Activated B cell treated with CpG ODN at 0.5 μM for 24 hours (primary cell): ENCODE measurements around the gene PNPLA5. TPM values are rescaled to one million over a fixed set of nuclear protein-coding genes. Genes with fewer than 3 reads are reported as not detected.

ENCODE experiments used
- ATAC-seq: fragments of 200-7000 bp; cut with Tn5 transposase; one replicate; pipeline ENCODE4 v1.10.0; 2021; ENCODE audit warnings: low read depth, mild to moderate bottlenecking, moderate library complexity
- CTCF ChIA-PET: fragments of 350-600 bp; sonication (Branson Sonifier 250); formaldehyde crosslinking; loops from one replicate; lab custom pipeline; 2021; ENCODE audit warnings: antibody characterized with exemption; lab: Charles Lee
- POLR2A ChIA-PET: fragments of 350-600 bp; sonication (Branson Sonifier 250); formaldehyde crosslinking; loops from one replicate; lab custom pipeline; 2021; ENCODE audit warnings: antibody characterized with exemption; lab: Charles Lee
- DNase-seq: peaks from one replicate; pipeline ENCODE4 v3.0.0; 2022
- H3K27ac Mint-ChIP-seq: one replicate; pipeline ENCODE4 v1.8.0; 2020; ENCODE audit warnings: mixed read lengths
- H3K27me3 Mint-ChIP-seq: one replicate; pipeline ENCODE4 v1.8.0; 2021; ENCODE audit warnings: mixed read lengths
- H3K36me3 Mint-ChIP-seq: one replicate; pipeline ENCODE4 v1.8.0; 2021; ENCODE audit warnings: low read depth, mixed read lengths
- H3K4me1 Mint-ChIP-seq: one replicate; pipeline ENCODE4 v1.8.0; 2021; ENCODE audit warnings: mixed read lengths
- H3K4me3 Mint-ChIP-seq: one replicate; pipeline ENCODE4 v1.8.0; 2020; ENCODE audit warnings: mild to moderate bottlenecking, mixed read lengths
- H3K9me3 Mint-ChIP-seq: one replicate; pipeline ENCODE4 v1.8.0; 2020; ENCODE audit warnings: mixed read lengths
- intact Hi-C: fragments of 100-400 bp; cut with micrococcal nuclease; formaldehyde crosslinking; loops from one replicate; pipeline ENCODE4 v1.15.1; 2024
- total RNA-seq: library from RNA; stranded (reverse); gene quantifications from 2 replicates; pipeline ENCODE4 v1.2.3, GENCODE V29; 2022
- TF ChIP-seq, protein P1 (sequence below): fragments of 200-600 bp; IDR thresholded peaks from one replicate; pipeline ENCODE4 v1.8.0; 2022; ENCODE audit warnings: antibody characterized with exemption, mild to moderate bottlenecking

PNPLA5 gene
- total RNA-seq, 1 donor from 2014 or later = not detected

DNA sequence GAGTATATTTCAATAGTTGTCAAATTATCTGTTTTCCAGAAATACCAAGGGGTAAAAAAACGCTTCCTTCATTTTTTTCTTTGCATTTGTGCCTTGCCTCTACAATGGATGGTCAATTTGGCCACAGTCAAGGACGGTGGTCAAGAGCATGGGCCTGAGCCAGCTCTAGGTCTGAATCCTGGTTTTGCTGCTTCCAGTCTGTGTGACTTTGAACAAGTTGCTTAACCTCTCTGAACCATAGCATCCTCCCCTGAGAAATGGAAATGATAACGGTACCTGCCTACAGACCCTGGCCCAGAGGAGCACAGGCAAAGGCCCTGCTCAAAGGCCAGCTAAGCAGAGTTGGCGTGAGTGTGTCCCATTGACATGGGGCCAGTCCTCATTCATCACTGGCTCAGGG is 3.1 kb downstream of the PNPLA5 start:
- ATAC-seq (no peak), DNase-seq (no peak)
- Mint-ChIP-seq H3K27ac (no peak overlapping the region), H3K9me3 (no peaks in the 10 kb centered on the region), H3K4me3 (no peak overlapping the region), H3K4me1 (peaks cover 8% of the 10 kb centered on the region), H3K27me3 (peaks cover 44% of the 10 kb centered on the region), H3K36me3 (no peaks in the 10 kb centered on the region)
- intact Hi-C loops = loop anchor here (10.0 kb wide), 1 partner anchor 504 kb away; no protein-coding TSS in a partner anchor
- ChIA-PET POLR2A (no interaction called here), CTCF (no interaction called here)
- TF ChIP-seq, protein P1, sequence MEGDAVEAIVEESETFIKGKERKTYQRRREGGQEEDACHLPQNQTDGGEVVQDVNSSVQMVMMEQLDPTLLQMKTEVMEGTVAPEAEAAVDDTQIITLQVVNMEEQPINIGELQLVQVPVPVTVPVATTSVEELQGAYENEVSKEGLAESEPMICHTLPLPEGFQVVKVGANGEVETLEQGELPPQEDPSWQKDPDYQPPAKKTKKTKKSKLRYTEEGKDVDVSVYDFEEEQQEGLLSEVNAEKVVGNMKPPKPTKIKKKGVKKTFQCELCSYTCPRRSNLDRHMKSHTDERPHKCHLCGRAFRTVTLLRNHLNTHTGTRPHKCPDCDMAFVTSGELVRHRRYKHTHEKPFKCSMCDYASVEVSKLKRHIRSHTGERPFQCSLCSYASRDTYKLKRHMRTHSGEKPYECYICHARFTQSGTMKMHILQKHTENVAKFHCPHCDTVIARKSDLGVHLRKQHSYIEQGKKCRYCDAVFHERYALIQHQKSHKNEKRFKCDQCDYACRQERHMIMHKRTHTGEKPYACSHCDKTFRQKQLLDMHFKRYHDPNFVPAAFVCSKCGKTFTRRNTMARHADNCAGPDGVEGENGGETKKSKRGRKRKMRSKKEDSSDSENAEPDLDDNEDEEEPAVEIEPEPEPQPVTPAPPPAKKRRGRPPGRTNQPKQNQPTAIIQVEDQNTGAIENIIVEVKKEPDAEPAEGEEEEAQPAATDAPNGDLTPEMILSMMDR = no peak

DNA sequence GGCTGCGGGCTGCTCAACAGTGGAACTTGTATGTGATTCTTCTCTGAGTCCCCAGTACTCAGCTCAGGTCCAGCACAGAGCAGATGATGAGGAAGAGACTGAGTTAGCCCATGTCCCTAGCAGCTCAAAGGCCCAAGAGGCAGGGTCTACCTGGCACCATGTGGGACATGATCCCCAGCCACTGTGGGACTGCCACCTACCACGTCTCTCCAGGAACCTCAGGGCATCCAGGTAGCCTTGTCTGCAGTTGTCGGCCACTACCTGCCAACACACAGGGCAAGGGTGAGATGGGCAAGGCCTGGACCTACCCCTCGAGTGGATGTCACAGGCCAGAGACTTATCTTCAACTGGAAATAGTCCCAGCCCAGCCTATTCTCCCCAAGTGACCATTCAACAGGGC is 4.4 kb downstream of the PNPLA5 start:
- no peak overlapping the region for H3K27ac Mint-ChIP-seq
- no peak overlapping the region for H3K4me3 Mint-ChIP-seq
- CTCF ChIA-PET = no interaction called here
- peaks cover 40% of the 10 kb centered on the region for H3K27me3 Mint-ChIP-seq
- H3K4me1 Mint-ChIP-seq = peaks cover 8% of the 10 kb centered on the region
- DNase-seq (no peak), ATAC-seq (no peak)
- TF ChIP-seq, protein P1 = no peak
- no peaks in the 10 kb centered on the region for H3K36me3 Mint-ChIP-seq
- H3K9me3 Mint-ChIP-seq = no peaks in the 10 kb centered on the region
- POLR2A ChIA-PET = no interaction called here
- intact Hi-C loops = loop anchor here (10.0 kb wide), 1 partner anchor 503 kb away; no protein-coding TSS in a partner anchor

DNA sequence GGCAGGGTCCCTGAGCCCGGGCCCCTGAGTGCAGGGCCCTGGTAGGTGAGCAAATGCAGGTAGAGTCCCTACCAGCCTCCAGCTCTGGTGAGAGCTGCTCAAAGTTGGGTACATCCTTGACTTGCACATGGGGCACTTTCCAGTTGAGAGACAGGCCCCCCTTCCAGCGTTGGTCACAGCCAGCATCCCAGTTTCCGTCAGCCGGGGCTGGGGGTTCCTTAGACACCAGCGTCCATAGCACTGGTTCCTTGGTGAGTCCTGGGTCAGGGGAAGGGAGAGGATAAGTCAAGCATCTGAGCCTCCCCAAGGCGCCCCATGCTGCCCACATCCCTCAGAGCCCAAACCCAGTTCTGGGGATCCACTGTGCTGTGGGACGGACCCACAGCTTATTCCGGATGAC is 5.6 kb downstream of the PNPLA5 start:
- POLR2A ChIA-PET = no interaction called here
- TF ChIP-seq, protein P1 = no peak
- CTCF ChIA-PET = no interaction called here
- Mint-ChIP-seq H3K4me1 (peaks cover 6% of the 10 kb centered on the region), H3K9me3 (no peaks in the 10 kb centered on the region), H3K4me3 (no peak overlapping the region), H3K36me3 (no peaks in the 10 kb centered on the region), H3K27me3 (peaks cover 33% of the 10 kb centered on the region), H3K27ac (no peak overlapping the region)
- intact Hi-C loops = loop anchor here (10.0 kb wide), 1 partner anchor 501 kb away; no protein-coding TSS in a partner anchor
- ATAC-seq (no peak), DNase-seq (no peak)

DNA sequence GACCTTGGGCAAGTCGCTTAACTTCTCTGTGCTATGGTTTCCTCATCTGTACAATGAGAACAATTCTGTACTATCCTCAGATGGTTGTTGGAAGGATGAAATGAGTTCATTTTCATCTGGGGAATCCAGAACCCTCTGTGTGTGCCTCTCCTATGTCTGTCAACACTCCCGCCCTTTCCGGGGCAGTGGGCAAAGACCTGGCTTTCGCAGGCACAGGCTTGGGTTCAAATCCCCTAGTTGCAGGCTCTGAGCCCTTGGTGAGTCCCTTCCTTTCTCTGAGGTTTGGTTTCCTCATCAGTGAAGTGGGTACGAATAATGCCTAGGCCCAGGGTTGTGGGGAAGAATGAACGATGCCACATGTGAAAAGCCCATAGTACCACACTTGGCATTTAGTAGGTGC is 6.0 kb downstream of the PNPLA5 start:
- intact Hi-C loops = loop anchor here (10.0 kb wide), 1 partner anchor 501 kb away; no protein-coding TSS in a partner anchor
- peaks cover 5% of the 10 kb centered on the region for H3K4me1 Mint-ChIP-seq
- no peaks in the 10 kb centered on the region for H3K9me3 Mint-ChIP-seq
- peaks cover 33% of the 10 kb centered on the region for H3K27me3 Mint-ChIP-seq
- POLR2A ChIA-PET = no interaction called here
- TF ChIP-seq, protein P1 = no peak
- CTCF ChIA-PET = no interaction called here
- ATAC-seq = no peak
- no peak for DNase-seq
- H3K27ac Mint-ChIP-seq = no peak overlapping the region
- H3K36me3 Mint-ChIP-seq = no peaks in the 10 kb centered on the region
- no peak overlapping the region for H3K4me3 Mint-ChIP-seq

DNA sequence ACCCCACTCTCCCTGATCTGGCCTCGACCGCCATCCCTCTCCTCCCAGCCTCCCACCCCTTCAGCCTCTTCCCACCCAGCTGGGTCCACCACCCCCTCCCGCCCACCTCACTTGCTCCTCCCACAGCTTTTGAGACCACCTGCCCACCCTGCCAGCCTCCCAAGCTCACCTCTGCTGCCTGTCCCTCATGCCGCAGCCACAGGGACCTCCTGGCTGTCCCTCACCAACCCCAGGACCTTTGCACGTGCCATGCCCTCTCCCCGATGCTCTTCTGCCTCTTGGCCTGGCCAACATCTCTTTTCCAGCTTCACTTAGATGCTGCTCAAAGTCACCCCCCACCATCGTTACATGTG is 6.5 kb downstream of the PNPLA5 start:
- DNase-seq (no peak), ATAC-seq (no peak)
- no peak overlapping the region for H3K27ac Mint-ChIP-seq
- intact Hi-C loops = loop anchor here (10.0 kb wide), 1 partner anchor 500 kb away; no protein-coding TSS in a partner anchor
- no peaks in the 10 kb centered on the region for H3K9me3 Mint-ChIP-seq
- peaks cover 33% of the 10 kb centered on the region for H3K27me3 Mint-ChIP-seq
- TF ChIP-seq, protein P1 = no peak
- H3K36me3 Mint-ChIP-seq = no peaks in the 10 kb centered on the region
- no peak overlapping the region for H3K4me3 Mint-ChIP-seq
- ChIA-PET POLR2A (no interaction called here), CTCF (no interaction called here)
- H3K4me1 Mint-ChIP-seq = peaks cover 5% of the 10 kb centered on the region
